ENCODE measurements around the gene TBC1D4. TPM values are rescaled to one million over a fixed set of nuclear protein-coding genes. Genes with fewer than 3 reads are reported as not detected.

TBC1D4 gene
- total RNA-seq, 4 donors from 2014 or later, result 20.2 to 74.7 (median 30.9) TPM

- no peaks in the 10 kb centered on the region for H3K36me3 ChIP-seq
- DNase-seq, result no peak
- H3K4me1 ChIP-seq, result no peaks in the 10 kb centered on the region
- intact Hi-C loops (cut with DNase I; ENCODE audit: low total_unique reads), result no loop called here
- H3K4me3 ChIP-seq, result no peak overlapping the region
- no peak overlapping the region for H3K27ac ChIP-seq
- H3K27me3 ChIP-seq, result no peaks in the 10 kb centered on the region
- H3K9me3 ChIP-seq, result no peaks in the 10 kb centered on the region
- no peak for TF ChIP-seq POLR2A (IDR thresholded peaks at IDR 0.05)
These were observed 176.9 kb downstream of the TBC1D4 start for GRCh38 chr13:75305059-75305458.

- Histone ChIP-seq H3K27ac (no peak overlapping the region), H3K36me3 (no peaks in the 10 kb centered on the region), H3K9me3 (no peaks in the 10 kb centered on the region)
These were observed 178.7 kb downstream of the TBC1D4 start for GRCh38 chr13:75303263-75303662.

DNA sequence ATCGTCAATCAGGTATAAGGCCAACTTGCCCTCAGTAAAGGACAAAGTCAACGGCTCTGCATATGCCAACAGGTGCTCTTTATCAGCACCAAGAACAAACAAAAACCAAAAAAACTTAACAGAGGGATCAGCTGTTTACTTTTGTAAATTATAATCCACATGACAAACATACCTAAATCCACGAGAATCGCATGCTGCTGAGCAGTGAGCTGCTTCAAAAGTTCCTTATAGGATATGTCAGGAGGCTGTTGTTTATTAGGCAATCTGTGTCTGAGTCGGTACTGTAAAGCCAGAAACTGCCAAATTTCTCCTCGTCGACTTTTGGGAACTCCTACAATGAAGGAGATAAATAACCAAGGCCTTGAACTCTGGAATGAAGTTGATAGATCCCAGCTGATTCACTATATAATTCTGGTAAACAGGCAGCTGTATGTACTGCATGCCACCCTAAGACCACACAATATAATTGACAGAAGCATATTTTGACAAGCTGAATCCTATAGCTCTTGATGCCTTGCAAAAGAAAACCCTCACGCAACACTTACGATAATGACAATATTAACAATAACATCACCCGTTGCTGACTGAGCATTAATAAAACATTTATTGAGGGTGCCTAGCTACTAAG, 179.8 kb downstream of the TBC1D4 start:
- intact Hi-C loops (cut with DNase I; ENCODE audit: low total_unique reads), result no loop called here
- H3K4me1 ChIP-seq, result no peaks in the 10 kb centered on the region
- no peak for DNase-seq
- no peak overlapping the region for H3K27ac ChIP-seq
- H3K4me3 ChIP-seq, result no peak overlapping the region
- H3K36me3 ChIP-seq, result no peaks in the 10 kb centered on the region
- TF ChIP-seq POLR2A (IDR thresholded peaks at IDR 0.05) (no peak), CTCF (IDR thresholded peaks at IDR 0.05) (no peak)
- no peaks in the 10 kb centered on the region for H3K9me3 ChIP-seq
- no peaks in the 10 kb centered on the region for H3K27me3 ChIP-seq

More at GRCh38 chr13:75303263-75303662, 178.7 kb downstream of the TBC1D4 start:
- no peaks in the 10 kb centered on the region for H3K4me1 ChIP-seq
- no peaks in the 10 kb centered on the region for H3K27me3 ChIP-seq
- no peak overlapping the region for H3K4me3 ChIP-seq
- intact Hi-C loops (cut with DNase I; ENCODE audit: low total_unique reads), result no loop called here
- TF ChIP-seq CTCF (IDR thresholded peaks at IDR 0.05), result no peak
- no peak for TF ChIP-seq POLR2A (IDR thresholded peaks at IDR 0.05)
- no peak for DNase-seq

DNA sequence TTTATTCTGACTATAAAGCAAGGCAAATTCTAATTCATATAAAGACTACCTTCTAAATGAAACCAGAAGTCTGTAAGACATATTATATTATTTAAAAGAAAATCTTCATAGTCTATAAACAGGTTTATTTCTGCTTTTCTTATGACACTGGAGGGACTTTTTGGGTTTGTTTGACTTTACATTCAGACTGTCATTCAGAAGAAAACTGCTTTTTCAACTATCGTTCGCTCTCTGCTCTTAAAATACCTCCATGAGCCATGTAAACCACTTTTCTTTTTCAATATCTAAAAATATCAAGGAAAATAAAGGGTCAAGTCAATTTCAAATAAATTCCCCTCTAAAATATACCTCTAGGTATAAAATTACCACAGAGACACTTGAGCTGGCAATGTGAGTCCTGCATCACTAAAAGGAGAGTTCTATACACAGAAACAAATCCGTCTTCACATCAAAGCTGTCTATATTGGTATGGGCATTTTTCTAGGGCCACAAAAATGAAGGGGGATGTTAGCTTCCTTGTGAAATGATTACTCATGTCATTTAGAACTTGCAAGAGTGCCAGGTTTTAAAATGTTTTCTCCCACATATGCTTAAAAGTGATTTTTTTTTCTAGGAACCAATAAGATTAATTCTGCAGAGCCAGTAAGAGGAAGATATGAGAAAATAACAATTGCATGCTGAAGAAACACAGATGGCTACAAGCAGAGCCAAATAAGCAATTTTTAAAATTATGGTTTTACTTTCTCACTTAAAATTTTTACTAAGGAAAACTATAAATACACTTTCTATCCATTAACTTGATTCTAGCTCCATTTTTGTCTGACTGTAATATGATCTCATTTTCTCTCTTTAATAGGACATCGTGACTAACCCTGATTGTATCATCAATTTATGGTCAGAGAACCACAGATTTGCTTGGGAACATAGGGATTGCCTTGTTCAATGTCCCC, 181.8 kb downstream of the TBC1D4 start:
- intact Hi-C loops (cut with DNase I; ENCODE audit: low total_unique reads), result no loop called here
- no peaks in the 10 kb centered on the region for H3K4me1 ChIP-seq
- H3K36me3 ChIP-seq, result no peaks in the 10 kb centered on the region
- H3K4me3 ChIP-seq, result no peak overlapping the region
- no peaks in the 10 kb centered on the region for H3K9me3 ChIP-seq
- DNase-seq, result no peak
- H3K27ac ChIP-seq, result no peak overlapping the region
- no peaks in the 10 kb centered on the region for H3K27me3 ChIP-seq
- no peak for TF ChIP-seq POLR2A (IDR thresholded peaks at IDR 0.05)
- no peak for TF ChIP-seq CTCF (IDR thresholded peaks at IDR 0.05)

GRCh38 chr13:75299246-75299645, 182.7 kb downstream of the TBC1D4 start:
- H3K27me3 ChIP-seq, result no peaks in the 10 kb centered on the region
- H3K9me3 ChIP-seq, result no peaks in the 10 kb centered on the region
- no peak overlapping the region for H3K27ac ChIP-seq
- H3K4me3 ChIP-seq, result no peak overlapping the region
- intact Hi-C loops (cut with DNase I; ENCODE audit: low total_unique reads), result no loop called here
- TF ChIP-seq POLR2A (IDR thresholded peaks at IDR 0.05) (no peak), CTCF (IDR thresholded peaks at IDR 0.05) (no peak)
- H3K4me1 ChIP-seq, result no peaks in the 10 kb centered on the region
- DNase-seq, result no peak
- no peaks in the 10 kb centered on the region for H3K36me3 ChIP-seq

Measured in uterus (tissue), 4 donors.